Astrocyte (in vitro differentiated cells and primary cell): ENCODE measurements around the gene IL23A. TPM values are rescaled to one million over a fixed set of nuclear protein-coding genes. Genes with fewer than 3 reads are reported as not detected.

ENCODE experiments used
- DNase-seq: peaks from one replicate; pipeline ENCODE4 v3.0.0-alpha.2; 2010; ENCODE audit warnings: low read depth
- FAIRE-seq: peaks from 2 replicates; lab custom pipeline; 2011; peaks lifted over from hg19 to GRCh38; lab: Jason Lieb, UNC
- H2AFZ ChIP-seq: 2 replicates; pipeline ENCODE4 v1.6.0; 2012; ENCODE audit warnings: low read depth, low read length, inconsistent platforms
- H3K27ac ChIP-seq: 2 replicates; pipeline ENCODE4 v1.5.1; 2011; ENCODE audit warnings: low read depth, low read length, inconsistent platforms
- H3K27me3 ChIP-seq: 2 replicates; pipeline ENCODE4 v1.6.0; 2011; ENCODE audit warnings: low read length, inconsistent platforms; ENCODE audit not compliant: insufficient read depth
- H3K36me3 ChIP-seq: 2 replicates; pipeline ENCODE4 v1.5.1; 2011; ENCODE audit warnings: low read length, inconsistent platforms; ENCODE audit not compliant: insufficient read depth
- H3K4me1 ChIP-seq: 2 replicates; pipeline ENCODE4 v1.5.1; 2011; ENCODE audit warnings: low read length, inconsistent platforms; ENCODE audit not compliant: insufficient read depth
- H3K4me2 ChIP-seq: 2 replicates; pipeline ENCODE4 v1.6.0; 2012; ENCODE audit warnings: low read length, inconsistent platforms
- H3K4me3 ChIP-seq: 2 replicates; pipeline ENCODE4 v1.5.1; 2011; ENCODE audit warnings: low read depth, mild to moderate bottlenecking, low read length, inconsistent platforms; ENCODE audit not compliant: insufficient read depth
- H3K79me2 ChIP-seq: 2 replicates; pipeline ENCODE4 v1.6.0; 2012; ENCODE audit warnings: mild to moderate bottlenecking, low read length, inconsistent platforms; ENCODE audit not compliant: insufficient read depth
- H3K9ac ChIP-seq: 2 replicates; pipeline ENCODE4 v1.6.0; 2012; ENCODE audit warnings: mild to moderate bottlenecking, low read length, inconsistent platforms
- H3K9me3 ChIP-seq: 2 replicates; pipeline ENCODE4 v1.5.1; 2012; ENCODE audit warnings: low read depth, mild to moderate bottlenecking, low read length, inconsistent platforms; ENCODE audit not compliant: insufficient read depth
- H4K20me1 ChIP-seq: 2 replicates; pipeline ENCODE4 v1.6.0; 2012; ENCODE audit warnings: low read length, inconsistent platforms; ENCODE audit not compliant: insufficient read depth
- H3K27ac Mint-ChIP-seq: one replicate; pipeline ENCODE4 v1.8.0; 2021; ENCODE audit warnings: mild to moderate bottlenecking, mixed read lengths; ENCODE audit not compliant: unreplicated experiment
- H3K27me3 Mint-ChIP-seq: one replicate; pipeline ENCODE4 v1.8.0; 2021; ENCODE audit warnings: low read depth, mixed read lengths; ENCODE audit not compliant: unreplicated experiment
- H3K36me3 Mint-ChIP-seq: one replicate; pipeline ENCODE4 v1.8.0; 2021; ENCODE audit warnings: low read depth, mixed read lengths; ENCODE audit not compliant: unreplicated experiment
- H3K4me1 Mint-ChIP-seq: one replicate; pipeline ENCODE4 v1.8.0; 2021; ENCODE audit warnings: low read depth, mixed read lengths; ENCODE audit not compliant: unreplicated experiment
- H3K4me3 Mint-ChIP-seq: one replicate; pipeline ENCODE4 v1.8.0; 2021; ENCODE audit warnings: mild to moderate bottlenecking, moderate library complexity, mixed read lengths; ENCODE audit not compliant: unreplicated experiment
- H3K9me3 Mint-ChIP-seq: one replicate; pipeline ENCODE4 v1.8.0; 2021; ENCODE audit warnings: mild to moderate bottlenecking, mixed read lengths; ENCODE audit not compliant: unreplicated experiment
- CTCF ChIP-seq: IDR thresholded peaks from 2 replicates; pipeline ENCODE4 v1.5.1; 2011; ENCODE audit warnings: low read depth, mild to moderate bottlenecking, inconsistent platforms, low read length, moderate library complexity; ENCODE audit not compliant: insufficient read depth
- EZH2 ChIP-seq: IDR thresholded peaks from 2 replicates; pipeline ENCODE4 v1.6.1; 2012; ENCODE audit warnings: mild to moderate bottlenecking, low read length, inconsistent platforms; ENCODE audit not compliant: insufficient read depth
- total RNA-seq: library from RNA; stranded (reverse); gene quantifications from 2 replicates; pipeline ENCODE4 v1.2.1, GENCODE V29; 2021

IL23A gene
- total RNA-seq, 1 donor from 2014 or later: 0.32 TPM

GRCh38 chr12:56315249-56315621 lies 23.4 kb upstream of the IL23A start:
- no peaks in the 10 kb centered on the region for H3K27me3 Mint-ChIP-seq
- Histone ChIP-seq H3K9me3 (no peaks in the 10 kb centered on the region), H4K20me1 (no peaks in the 10 kb centered on the region), H3K36me3 (peaks cover 16% of the 10 kb centered on the region), H3K79me2 (peaks cover 29% of the 10 kb centered on the region), H3K4me2 (peak overlapping the region; percentile 99), H2AFZ (peak overlapping the region; percentile 77), H3K27ac (peak overlapping the region; percentile 88), H3K4me3 (peak overlapping the region; percentile 100), H3K27me3 (no peaks in the 10 kb centered on the region), H3K9ac (peak overlapping the region; percentile 99), H3K4me1 (peaks cover 9% of the 10 kb centered on the region)
- peak overlapping the region; percentile 97 for H3K4me3 Mint-ChIP-seq
- H3K4me1 Mint-ChIP-seq: peaks cover 4% of the 10 kb centered on the region
- H3K9me3 Mint-ChIP-seq: no peaks in the 10 kb centered on the region
- no peak for TF ChIP-seq EZH2
- no peak for TF ChIP-seq CTCF
- peaks cover 6% of the 10 kb centered on the region for H3K36me3 Mint-ChIP-seq
- FAIRE-seq (no peak), DNase-seq (peak; percentile 4)
- peak overlapping the region; percentile 95 for H3K27ac Mint-ChIP-seq

GRCh38 chr12:56315622-56316473 lies 22.8 kb upstream of the IL23A start, which contains the start of gene CNPY2:
CNPY2 (minus strand) TSS chr12:56315988; CDS start chr12:56315217, 771 bp downstream.
- Histone ChIP-seq H3K4me3 (peak within 1 kb of the TSS; percentile 100), H3K9me3 (no peaks in the 10 kb centered on the region), H3K27ac (peak within 1 kb of the TSS; percentile 88), H3K9ac (peak within 1 kb of the TSS; percentile 99), H3K79me2 (peaks cover 25% of the 10 kb centered on the region), H3K27me3 (no peaks in the 10 kb centered on the region), H4K20me1 (no peaks in the 10 kb centered on the region), H3K36me3 (peaks cover 14% of the 10 kb centered on the region), H3K4me1 (peaks cover 9% of the 10 kb centered on the region), H2AFZ (peak within 1 kb of the TSS; percentile 77), H3K4me2 (peak within 1 kb of the TSS; percentile 99)
- Mint-ChIP-seq H3K4me1 (peaks cover 4% of the 10 kb centered on the region), H3K27ac (peak within 1 kb of the TSS; percentile 95), H3K4me3 (peak within 1 kb of the TSS; percentile 97), H3K27me3 (no peaks in the 10 kb centered on the region), H3K36me3 (peaks cover 6% of the 10 kb centered on the region), H3K9me3 (no peaks in the 10 kb centered on the region)
- peak; percentile 65 for FAIRE-seq
- TF ChIP-seq CTCF (no peak), EZH2 (no peak)
- peak; percentile 97 for DNase-seq

GRCh38 chr12:56317675-56318074 lies 21.0 kb upstream of the IL23A start:
- no peak for DNase-seq
- H2AFZ ChIP-seq: no peak overlapping the region
- H3K4me3 ChIP-seq: no peak overlapping the region
- H3K9me3 Mint-ChIP-seq: no peaks in the 10 kb centered on the region
- peaks cover 22% of the 10 kb centered on the region for H3K79me2 ChIP-seq
- no peaks in the 10 kb centered on the region for H3K27me3 ChIP-seq
- H3K27me3 Mint-ChIP-seq: no peaks in the 10 kb centered on the region
- H3K36me3 Mint-ChIP-seq: peaks cover 1% of the 10 kb centered on the region
- peaks cover 4% of the 10 kb centered on the region for H3K4me1 Mint-ChIP-seq
- no peak for FAIRE-seq
- no peaks in the 10 kb centered on the region for H3K9me3 ChIP-seq
- no peak overlapping the region for H3K27ac ChIP-seq
- no peak overlapping the region for H3K27ac Mint-ChIP-seq
- no peak overlapping the region for H3K9ac ChIP-seq
- TF ChIP-seq CTCF: no peak
- TF ChIP-seq EZH2: no peak
- H3K36me3 ChIP-seq: peaks cover 7% of the 10 kb centered on the region
- H3K4me3 Mint-ChIP-seq: no peak overlapping the region
- H3K4me1 ChIP-seq: peaks cover 9% of the 10 kb centered on the region
- no peak overlapping the region for H3K4me2 ChIP-seq
- no peaks in the 10 kb centered on the region for H4K20me1 ChIP-seq
